ENCODE data around the gene KBTBD3. TPM values are rescaled to one million over a fixed set of nuclear protein-coding genes. Genes with fewer than 3 reads are reported as not detected.

KBTBD3 gene
- total and polyA plus RNA-seq, 2 experiments from 2014 or later = 4.9 to 5.6 TPM

- Histone ChIP-seq H3K4me1 (ENCODE audit: insufficient read depth) (no peaks in the 10 kb centered on the region), H3K4me2 (no peak overlapping the region), H4K20me1 (ENCODE audit: insufficient read depth, poor library complexity, severe bottlenecking) (no peaks in the 10 kb centered on the region), H3K27me3 (no peaks in the 10 kb centered on the region), H2AFZ (no peak overlapping the region), H3K9me2 (replicated peaks; ENCODE audit: insufficient read depth) (no peaks in the 10 kb centered on the region), H3K36me3 (replicated peaks; ENCODE audit: insufficient read depth, low read depth) (no peaks in the 10 kb centered on the region), H3K79me2 (no peaks in the 10 kb centered on the region), H3K4me3 (no peak overlapping the region), H3K27ac (no peak overlapping the region), H3K9me3 (ENCODE audit: low read depth) (no peaks in the 10 kb centered on the region)
- WGBS (ENCODE audit: low lambda C conversion rate, missing lambda C conversion rate) = 78% methylated on average over 2 of the region's 2 CpGs
- DNase-seq (ENCODE audit: low spot score) = no peak
- TF ChIP-seq EZH2 (IDR thresholded peaks at IDR 0.05; ENCODE audit: borderline replicate concordance) = no peak
- no peak for TF ChIP-seq EZH2phosphoT487 (IDR thresholded peaks at IDR 0.05; ENCODE audit: low read depth, severe bottlenecking, unreplicated experiment)
- TF ChIP-seq CTCF (IDR thresholded peaks at IDR 0.05; ENCODE audit: poor library complexity) = no peak
These were observed 44.3 kb downstream of the KBTBD3 start for GRCh38 chr11:106032861-106033260.

- TF ChIP-seq CTCF (IDR thresholded peaks at IDR 0.05; ENCODE audit: poor library complexity) (no peak), EZH2phosphoT487 (IDR thresholded peaks at IDR 0.05; ENCODE audit: low read depth, severe bottlenecking, unreplicated experiment) (no peak), EZH2 (IDR thresholded peaks at IDR 0.05; ENCODE audit: borderline replicate concordance) (no peak)
- no peaks in the 10 kb centered on the region for H4K20me1 ChIP-seq (ENCODE audit: insufficient read depth, poor library complexity, severe bottlenecking)
- no peaks in the 10 kb centered on the region for H3K9me2 ChIP-seq (replicated peaks; ENCODE audit: insufficient read depth)
- no peaks in the 10 kb centered on the region for H3K27me3 ChIP-seq
- H3K4me3 ChIP-seq = no peak overlapping the region
- H3K4me1 ChIP-seq (ENCODE audit: insufficient read depth) = no peaks in the 10 kb centered on the region
- 83% methylated on average over 3 of the region's 3 CpGs for WGBS (ENCODE audit: low lambda C conversion rate, missing lambda C conversion rate)
- no peaks in the 10 kb centered on the region for H3K36me3 ChIP-seq (replicated peaks; ENCODE audit: insufficient read depth, low read depth)
- no peaks in the 10 kb centered on the region for H3K79me2 ChIP-seq
- no peak overlapping the region for H3K4me2 ChIP-seq
- H3K9me3 ChIP-seq (ENCODE audit: low read depth) = no peaks in the 10 kb centered on the region
- no peak for DNase-seq (ENCODE audit: low spot score)
- H2AFZ ChIP-seq = no peak overlapping the region
- no peak overlapping the region for H3K27ac ChIP-seq
These were observed 45.2 kb downstream of the KBTBD3 start for GRCh38 chr11:106031936-106032335.

- WGBS (ENCODE audit: low lambda C conversion rate, missing lambda C conversion rate) = 79% methylated on average over 2 of the region's 2 CpGs
- Histone ChIP-seq H3K4me3 (no peak overlapping the region), H4K20me1 (ENCODE audit: insufficient read depth, poor library complexity, severe bottlenecking) (no peaks in the 10 kb centered on the region), H3K79me2 (no peaks in the 10 kb centered on the region), H3K4me2 (no peak overlapping the region), H3K27me3 (no peaks in the 10 kb centered on the region), H3K36me3 (replicated peaks; ENCODE audit: insufficient read depth, low read depth) (no peaks in the 10 kb centered on the region), H3K4me1 (ENCODE audit: insufficient read depth) (no peaks in the 10 kb centered on the region), H3K27ac (no peak overlapping the region), H2AFZ (no peak overlapping the region), H3K9me2 (replicated peaks; ENCODE audit: insufficient read depth) (no peaks in the 10 kb centered on the region), H3K9me3 (ENCODE audit: low read depth) (no peaks in the 10 kb centered on the region)
- TF ChIP-seq CTCF (IDR thresholded peaks at IDR 0.05; ENCODE audit: poor library complexity) (no peak), EZH2 (IDR thresholded peaks at IDR 0.05; ENCODE audit: borderline replicate concordance) (no peak), EZH2phosphoT487 (IDR thresholded peaks at IDR 0.05; ENCODE audit: low read depth, severe bottlenecking, unreplicated experiment) (no peak)
- DNase-seq (ENCODE audit: low spot score) = no peak
These were observed 45.8 kb downstream of the KBTBD3 start for GRCh38 chr11:106031202-106031810.
